Stromal cell of bone marrow (primary cell): ENCODE results near the gene PRPF31.
A peak's percentile ranks its signal among the peaks of the same experiment; 100 is the strongest.
"Not testable (repeated sequence)": the region's sequence is repeated elsewhere in the genome, so short reads cannot be mapped to it uniquely, and the experiment has no call there.

Source experiments
- DNase-seq: peaks from one replicate; pipeline ENCODE4 v3.0.0-alpha.2; 2012; ENCODE audit warnings: low read depth

Gene PRPF31

DNA sequence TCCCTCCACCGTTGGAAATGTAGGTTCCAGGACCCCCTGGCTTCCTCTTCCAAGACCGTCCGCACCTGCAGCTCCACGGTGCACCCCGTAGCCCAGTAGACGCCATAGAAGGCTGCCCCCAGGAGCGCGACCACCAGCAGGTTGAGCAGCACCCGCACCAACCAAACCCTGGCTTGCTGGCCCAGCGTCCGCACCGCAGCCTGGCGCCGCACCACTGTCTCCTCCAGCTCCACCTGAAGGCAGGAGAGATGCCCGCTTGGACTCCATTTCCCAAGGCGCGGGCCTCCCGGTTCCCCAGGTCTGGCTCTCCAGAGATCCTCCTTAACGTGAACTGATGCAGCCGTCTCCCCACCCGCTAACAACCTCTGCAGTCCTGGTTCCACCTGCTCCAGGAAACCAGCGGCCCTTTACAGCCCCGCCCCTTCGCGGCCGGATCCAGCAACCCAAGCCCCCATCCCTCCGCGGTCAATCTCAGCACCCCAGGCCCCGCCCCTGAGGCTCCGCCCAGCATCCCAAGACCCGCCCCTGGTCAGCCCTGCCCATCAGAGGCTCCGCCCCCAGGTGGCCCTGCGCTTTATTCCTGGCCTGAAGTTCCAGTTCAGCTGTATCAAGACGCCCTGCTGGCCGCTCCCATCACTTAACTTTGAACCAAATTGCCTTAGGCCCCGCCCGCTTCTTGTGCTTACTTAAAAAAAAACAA is 49.0 kb downstream of the PRPF31 start:
- no peak for DNase-seq

DNA sequence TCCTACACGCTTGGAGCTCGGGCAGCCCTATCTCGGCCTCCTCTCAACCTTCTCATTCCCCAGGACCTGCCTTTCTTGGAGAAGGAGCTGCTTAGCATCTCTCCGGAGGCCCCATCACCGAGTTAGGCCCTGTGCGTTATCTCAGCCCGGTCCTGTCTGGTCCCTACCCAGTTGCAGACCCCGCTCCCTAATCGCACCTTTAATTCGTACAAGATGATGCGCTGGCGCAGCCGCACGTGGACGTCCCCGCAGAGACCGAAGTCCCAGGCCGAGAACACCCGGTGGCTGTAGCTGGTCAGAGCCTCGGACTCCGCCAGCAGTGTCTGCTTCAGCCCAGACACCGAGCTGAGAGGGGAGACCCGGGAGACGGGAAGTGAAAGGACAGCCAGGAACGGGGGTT is 49.7 kb downstream of the PRPF31 start:
- DNase-seq: no peak

DNA sequence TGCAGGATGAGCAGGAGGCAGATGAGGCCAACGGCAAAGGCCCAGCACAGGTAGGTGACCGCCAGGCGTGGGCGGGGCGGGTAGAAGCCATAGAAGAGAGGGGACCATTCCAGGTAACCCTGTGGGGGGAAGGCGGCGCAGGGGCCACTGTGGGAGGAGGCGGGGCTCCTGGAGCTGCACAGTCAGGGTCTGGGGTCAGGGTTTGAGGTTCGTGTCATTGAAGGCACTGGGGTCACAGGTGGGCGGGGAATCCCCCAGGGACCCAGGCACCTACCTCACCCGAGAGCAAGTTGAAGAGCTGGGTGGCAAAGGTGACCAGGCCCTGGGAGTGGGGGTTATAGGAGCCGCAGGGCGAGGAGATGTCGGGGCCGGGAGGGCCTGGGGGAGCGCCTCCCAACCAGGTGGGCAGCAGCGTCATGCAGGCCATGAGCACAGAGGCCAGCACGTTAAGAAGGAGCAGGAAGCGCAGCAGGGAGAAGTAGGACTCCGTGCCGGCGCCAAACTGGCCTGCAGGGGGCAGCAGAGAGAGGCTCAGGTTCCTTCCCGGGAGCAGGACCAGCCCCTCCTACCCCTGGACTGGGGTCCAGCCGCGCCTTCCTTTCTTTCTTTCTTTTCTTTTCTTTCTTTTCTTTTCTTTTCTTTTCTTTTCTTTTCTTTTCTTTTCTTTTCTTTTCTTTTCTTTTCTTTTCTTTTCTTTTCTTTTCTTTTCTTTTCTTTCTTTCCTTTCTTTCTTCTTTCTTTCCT is 52.8 kb downstream of the PRPF31 start:
- DNase-seq: peak; percentile 62

DNA sequence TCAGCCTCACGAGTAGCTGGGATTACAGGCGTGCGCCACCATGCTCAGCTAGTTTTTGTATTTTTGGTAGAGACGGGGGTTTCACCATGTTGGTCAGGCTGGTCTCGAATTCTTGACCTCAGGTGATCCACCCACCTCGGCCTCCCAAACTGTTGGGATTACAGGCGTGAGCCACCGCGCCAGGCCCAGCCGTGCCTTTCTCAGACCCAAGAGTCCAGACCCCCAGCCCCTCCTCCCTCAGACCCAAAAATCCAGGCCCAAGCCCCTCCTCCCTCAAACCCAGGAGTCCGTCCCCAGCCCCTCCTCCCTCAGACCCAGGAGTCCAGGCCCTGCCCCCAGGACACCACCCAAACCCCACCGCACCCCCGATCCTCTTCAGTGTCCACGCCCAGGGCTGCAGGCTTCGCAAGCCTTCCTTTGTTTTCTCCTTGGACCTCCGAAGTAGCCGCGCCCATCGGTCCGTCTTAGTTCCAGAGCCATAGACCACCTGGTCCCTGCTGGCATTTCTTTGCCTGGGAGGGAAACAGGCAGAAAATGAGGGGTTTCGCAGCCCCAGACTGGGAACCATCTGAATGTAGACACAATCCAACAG is 53.7 kb downstream of the PRPF31 start:
- DNase-seq: no peak

DNA sequence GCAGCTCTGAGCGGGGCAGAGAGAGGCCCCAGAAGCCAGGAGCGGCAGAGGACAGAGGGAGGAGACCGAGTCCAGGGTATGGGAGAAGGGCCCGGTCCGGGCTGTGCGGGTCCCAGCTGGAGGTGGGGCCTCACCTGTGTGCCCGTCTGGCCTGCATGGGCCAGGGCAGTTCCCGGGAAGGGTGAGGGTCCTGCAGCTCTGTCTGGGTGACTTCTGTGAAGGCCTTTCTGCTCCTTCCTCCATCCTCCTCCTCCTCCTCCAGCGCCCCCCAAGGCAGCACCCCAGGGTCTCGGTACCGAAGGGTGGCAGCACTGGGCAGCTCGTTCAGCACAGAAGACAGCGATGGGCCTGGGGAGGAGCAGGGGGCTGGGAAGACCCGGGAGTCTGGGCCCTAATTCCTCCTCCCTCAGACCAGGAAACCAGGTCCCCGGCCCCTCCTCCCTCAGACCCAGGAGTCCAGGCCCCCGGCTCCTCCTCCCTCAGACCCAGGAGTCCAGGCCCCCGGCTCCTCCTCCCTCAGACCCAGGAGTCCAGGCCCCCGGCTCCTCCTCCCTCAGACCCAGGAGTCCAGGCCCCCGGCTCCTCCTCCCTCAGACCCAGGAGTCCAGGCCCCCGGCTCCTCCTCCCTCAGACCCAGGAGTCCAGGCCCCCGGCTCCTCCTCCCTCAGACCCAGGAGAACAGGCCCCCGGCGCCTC is 56.3 kb downstream of the PRPF31 start:
- DNase-seq: not testable (repeated sequence)

DNA sequence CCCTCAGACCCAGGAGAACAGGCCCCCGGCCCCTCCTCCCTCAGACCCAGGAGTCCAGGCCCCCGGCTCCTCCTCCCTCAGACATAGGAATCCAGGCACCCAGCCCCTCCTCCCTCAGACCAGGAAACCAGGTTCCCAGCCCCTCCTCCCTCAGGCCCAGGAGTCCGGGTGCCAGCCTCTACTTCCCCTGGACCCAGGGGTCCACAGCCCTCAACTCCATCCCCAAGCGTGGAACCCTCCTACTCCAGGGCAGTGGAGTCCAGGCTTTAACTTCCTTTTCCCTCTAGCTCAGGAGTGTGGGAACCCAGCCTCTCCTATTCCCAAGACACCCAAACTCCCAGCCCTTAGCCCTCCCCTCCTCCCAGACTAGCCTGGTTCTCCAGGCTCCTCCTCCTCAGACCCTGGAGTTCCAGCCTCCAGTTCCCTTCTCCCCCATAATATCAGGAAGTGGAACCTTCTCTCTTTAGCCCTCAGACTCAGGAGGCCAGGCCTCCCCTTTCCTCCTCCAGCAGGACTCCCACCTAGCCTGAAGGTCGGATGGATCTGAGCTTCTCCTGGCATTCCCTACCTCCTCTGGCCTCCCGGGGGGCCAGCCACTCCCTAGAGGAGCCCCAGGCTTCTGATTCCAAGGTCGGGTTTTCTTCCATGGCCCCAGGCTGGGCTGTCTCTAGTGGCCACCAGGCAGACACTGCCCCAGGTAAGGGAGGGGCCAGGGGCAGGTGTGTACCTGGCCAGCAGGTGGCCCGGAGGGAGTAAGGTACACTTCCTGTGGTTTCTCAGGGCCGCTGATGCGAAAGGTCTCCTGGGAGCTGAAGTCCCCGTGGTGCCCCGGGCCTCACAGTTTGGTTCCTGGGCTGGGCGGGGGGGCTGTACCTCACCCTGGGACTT is 57.2 kb downstream of the PRPF31 start, which contains the start of gene TMC4:
TMC4 (minus strand) TSS at position 690 of the 888 bp plus-strand sequence; CDS start at position 647, 43 bp downstream.
- no peak for DNase-seq

DNA sequence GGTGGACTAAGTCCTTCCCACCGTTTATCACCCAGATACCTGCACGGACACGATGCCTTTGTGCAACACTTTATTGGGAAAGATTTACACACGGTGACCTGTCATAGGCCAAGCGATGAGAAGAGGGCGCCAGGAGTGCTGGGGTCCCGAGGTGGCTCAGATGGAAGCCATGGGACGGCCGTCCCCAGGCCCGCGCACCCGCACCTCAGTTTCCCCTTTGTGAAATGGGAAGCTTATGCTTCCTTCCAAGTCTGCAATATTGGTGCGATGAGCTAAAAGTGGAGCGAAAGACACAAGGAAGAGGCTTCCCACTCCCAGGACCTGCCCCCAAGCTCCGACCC is 57.8 kb downstream of the PRPF31 start:
- DNase-seq: no peak

DNA sequence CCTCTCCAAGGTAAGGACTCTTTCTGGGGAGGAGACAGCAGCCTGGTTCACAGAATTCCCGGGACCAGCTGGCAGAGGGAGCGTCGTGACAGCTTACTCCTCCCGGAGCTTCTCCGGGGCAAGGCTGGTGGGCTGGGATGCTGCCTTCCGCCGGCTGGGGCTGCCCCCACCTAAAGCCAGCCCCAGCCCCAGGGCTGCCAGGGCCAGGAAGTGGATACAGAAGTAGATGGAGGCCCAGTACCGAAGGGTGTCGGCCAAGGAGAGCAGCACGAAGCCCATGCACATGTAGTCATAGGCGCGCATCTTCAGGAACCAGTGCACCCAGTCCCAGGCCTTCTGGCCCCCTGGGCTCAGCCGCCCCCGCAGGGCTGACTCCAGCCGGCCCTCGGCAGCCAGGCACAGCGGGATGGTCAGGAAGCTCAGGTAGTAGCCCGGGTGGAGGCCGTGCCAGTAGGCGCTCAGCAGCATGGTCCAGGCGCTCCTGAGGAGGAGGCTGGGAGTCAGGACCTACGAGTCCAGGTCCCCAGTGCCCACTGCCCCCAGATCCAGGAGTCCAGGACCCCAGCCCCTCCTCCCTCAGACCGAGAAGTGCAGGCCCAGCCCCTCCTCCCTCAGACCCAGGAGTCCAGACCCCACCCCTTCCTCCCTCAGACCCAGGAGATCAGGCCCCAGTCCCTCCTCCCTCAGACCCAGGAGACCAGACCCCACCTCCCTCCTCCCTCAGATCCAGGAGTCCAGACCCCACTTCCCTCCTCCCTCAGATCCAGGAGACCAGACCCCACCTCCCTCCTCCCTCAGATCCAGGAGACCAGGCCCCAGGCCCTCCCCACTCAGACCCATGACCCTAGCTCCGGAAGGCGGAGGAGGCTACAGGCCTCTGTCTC is 58.6 kb downstream of the PRPF31 start:
- DNase-seq: no peak

DNA sequence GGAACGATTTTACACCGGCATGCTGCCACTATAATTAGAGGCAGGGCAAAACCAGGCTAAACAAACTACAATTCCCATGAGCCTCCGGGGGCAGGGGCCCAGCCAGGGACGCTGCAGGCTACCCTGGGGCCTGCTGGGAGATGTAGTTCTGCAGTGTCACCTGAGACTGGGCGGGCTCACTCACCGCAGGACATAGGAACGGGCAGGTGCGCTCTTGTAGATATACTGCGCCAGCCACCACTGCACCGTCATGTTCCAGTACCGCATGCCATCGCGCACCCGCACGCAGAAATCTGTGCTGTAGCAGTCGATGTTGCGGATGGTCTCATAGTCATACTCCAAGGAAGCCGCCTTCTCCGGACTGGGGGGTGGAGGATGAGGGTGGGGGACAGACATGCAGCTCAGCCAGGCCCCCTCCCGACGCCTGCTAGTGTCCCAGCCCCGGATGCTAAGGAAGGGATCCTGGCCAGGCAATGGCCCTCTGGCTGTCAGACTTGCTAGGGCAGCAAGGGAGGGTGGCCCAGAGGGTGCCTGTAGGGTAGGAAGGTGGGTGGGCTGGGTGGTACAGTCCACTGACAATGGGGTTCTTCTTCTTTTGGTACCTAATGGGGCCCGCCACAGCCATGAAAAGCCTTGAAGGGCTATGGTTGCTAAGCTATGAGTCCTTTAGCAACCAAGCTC is 63.2 kb downstream of the PRPF31 start:
- DNase-seq: no peak

DNA sequence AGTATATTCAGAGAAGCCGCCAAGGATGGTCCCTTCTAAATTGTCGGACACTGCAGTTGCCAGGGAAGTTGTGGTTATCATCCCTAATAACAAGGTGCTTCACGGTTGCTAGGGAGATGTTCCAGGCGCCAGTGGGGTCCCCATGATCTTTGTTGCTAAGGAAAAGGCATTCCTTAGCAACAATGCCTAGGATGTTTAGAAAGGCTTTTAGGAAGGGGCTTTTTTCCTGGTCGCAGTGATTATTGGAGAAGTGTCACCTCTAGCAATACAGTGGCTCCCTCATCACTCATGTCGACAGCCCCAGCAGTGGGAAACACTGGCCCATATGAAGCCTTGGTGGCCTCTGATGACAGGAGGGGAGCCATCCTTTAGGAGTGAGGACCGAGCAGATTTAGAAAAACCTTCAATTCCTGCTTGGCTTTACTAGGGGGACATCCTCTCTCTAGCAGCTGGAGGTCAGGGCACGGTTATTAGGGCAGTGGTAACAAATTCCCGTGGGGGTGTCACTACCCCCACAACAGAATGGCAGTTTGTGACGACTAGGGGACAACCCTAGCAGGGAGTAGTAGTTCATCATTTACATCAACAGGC is 63.8 kb downstream of the PRPF31 start:
- no peak for DNase-seq

DNA sequence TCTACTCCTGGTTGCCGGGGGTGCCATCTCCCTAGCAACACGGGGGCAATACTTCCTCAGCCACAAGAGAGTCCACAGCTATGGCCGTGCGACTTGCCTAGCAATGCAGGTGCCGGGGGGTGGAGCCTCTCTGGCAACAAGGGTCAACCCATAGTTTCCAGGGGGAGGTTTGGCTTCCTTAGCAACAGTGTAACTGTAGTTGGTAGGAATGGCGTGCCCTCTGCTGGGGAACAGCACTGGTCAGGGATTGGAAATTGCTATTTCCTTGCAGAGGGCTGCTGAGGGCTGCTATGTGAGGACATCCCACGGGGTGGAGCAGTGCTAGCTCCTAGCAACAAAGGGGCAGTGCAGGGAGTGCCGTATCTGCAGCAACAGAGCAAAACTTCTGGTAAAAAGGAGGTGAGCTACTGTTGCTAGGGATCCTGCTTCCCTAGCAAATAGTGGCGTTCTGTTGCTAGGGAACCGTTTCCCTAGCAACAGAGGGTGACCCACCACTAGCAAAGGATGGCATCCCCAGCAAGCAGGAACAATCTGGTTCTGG is 64.4 kb downstream of the PRPF31 start:
- no peak for DNase-seq

DNA sequence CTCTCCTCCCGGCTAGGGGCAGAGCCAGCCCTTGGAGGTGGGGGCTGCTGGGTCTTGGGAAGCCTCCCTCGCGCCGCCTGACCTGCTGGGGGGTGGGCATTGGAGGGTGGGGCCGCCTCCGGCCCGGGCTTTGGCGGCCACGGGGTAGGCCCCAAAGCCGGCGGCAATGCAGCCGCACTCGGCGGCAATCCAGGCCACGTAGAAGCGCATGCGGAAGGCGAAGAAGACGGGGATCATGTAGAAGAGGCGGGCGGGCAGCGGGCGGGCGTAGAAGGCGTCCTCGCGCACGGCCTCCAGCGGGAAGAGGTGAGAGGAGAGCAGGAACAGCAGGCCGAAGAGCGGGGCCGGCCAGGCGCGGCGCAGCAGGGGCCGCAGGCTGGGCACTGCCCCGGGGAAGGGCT is 65.1 kb downstream of the PRPF31 start:
- no peak for DNase-seq
